22Rv1 (cell line): ENCODE measurements around the gene ZNF585A.
"Not testable (repeated sequence)": the region's sequence is repeated elsewhere in the genome, so short reads cannot be mapped to it uniquely, and the experiment has no call there.

Source experiments
- H3K27ac ChIP-seq: fragments of 450-650 bp; 2 replicates; pipeline ENCODE4 v1.5.1; 2017
- CTCF ChIP-seq: fragments of 450-650 bp; IDR thresholded peaks from 2 replicates; pipeline ENCODE4 v1.5.1; 2017; ENCODE audit warnings: mild to moderate bottlenecking
- ZFX ChIP-seq: fragments of 450-650 bp; IDR thresholded peaks from 2 replicates; pipeline ENCODE4 v1.6.1; 2017; ENCODE audit warnings: antibody characterized with exemption, borderline replicate concordance

The ZNF585A gene

GRCh38 chr19:37165635-37166034 lies 6.9 kb downstream of the ZNF585A start:
- TF ChIP-seq ZFX, result no peak
- no peak for TF ChIP-seq CTCF
- H3K27ac ChIP-seq, result no peak overlapping the region

- no peak for TF ChIP-seq ZFX
- no peak for TF ChIP-seq CTCF
- no peak overlapping the region for H3K27ac ChIP-seq
Measured at GRCh38 chr19:37160153-37160552, 12.3 kb downstream of the ZNF585A start.

- H3K27ac ChIP-seq, result no peak overlapping the region
- TF ChIP-seq ZFX, result no peak
- no peak for TF ChIP-seq CTCF
Measured at GRCh38 chr19:37148214-37148613, 24.3 kb downstream of the ZNF585A start.

GRCh38 chr19:37136111-37136510 lies 36.4 kb downstream of the ZNF585A start:
- TF ChIP-seq CTCF, result no peak
- no peak for TF ChIP-seq ZFX
- H3K27ac ChIP-seq, result no peak overlapping the region

GRCh38 chr19:37128821-37129177 lies 43.7 kb downstream of the ZNF585A start:
- TF ChIP-seq CTCF (no peak), ZFX (no peak)
- no peak overlapping the region for H3K27ac ChIP-seq

DNA sequence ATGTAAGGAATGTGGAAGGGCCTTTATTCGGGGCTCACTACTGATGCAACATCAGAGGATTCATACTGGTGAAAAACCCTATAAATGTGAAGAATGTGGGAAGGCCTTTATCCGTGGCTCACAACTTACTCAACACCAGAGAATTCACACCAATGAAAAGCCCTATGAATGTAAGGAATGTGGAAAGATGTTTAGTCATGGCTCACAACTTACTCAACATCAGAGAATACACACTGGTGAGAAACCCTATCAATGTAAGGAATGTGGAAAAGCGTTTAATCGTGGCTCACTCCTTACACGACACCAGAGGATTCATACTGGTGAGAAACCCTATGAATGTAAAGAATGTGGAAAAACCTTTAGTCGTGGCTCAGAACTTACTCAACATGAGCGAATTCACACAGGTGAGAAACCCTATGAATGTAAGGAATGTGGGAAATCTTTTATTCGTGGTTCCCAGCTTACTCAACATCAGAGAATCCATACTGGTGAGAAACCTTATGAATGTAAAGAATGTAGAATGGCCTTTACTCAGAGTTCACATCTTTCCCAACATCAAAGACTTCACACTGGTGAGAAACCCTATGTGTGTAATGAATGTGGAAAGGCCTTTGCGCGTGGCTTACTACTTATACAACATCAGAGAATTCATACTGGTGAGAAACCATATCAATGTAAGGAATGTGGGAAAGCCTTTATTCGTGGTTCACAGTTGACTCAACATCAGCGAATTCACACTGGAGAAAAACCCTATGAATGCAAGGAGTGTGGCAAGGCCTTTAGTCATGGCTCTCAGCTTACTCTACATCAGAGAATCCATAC lies 44.3 kb downstream of the ZNF585A start:
- no peak overlapping the region for H3K27ac ChIP-seq
- TF ChIP-seq ZFX (no peak), CTCF (no peak)

DNA sequence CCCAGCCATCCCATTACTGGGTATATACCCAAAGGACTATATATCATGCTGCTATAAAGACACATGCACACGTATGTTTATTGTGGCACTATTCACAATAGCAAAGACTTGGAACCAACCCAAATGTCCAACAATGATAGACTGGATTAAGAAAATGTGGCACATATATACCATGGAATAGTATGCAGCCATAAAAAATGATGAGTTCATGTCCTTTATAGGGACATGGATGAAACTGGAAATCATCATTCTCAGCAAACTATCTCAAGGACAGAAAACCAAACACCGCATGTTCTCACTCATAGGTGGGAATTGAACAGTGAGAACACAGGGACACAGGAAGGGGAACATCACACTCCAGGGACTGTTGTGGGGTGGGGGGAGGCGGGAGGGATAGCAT lies 50.4 kb downstream of the ZNF585A start:
- H3K27ac ChIP-seq, result not testable (repeated sequence)

DNA sequence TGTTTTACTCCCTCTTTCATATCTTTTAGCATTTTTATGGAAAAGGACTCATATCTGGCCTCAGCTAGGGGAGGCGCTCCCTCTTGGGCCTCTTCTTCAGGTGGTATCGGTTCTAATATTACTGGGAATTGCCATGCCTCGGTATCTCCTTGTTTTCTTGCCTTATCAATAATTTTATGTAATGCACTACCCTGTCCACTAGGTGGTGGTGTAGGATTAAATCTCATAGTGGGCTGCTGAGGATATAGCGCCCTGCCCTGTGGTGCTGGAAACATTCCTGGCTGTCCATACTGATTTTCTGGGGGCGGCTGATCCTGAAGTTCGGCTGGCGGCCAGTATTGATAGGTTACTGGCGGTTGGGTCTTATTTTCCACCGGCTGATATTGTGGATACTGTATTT lies 58.5 kb downstream of the ZNF585A start:
- no peak overlapping the region for H3K27ac ChIP-seq
- peak; percentile 30 for TF ChIP-seq CTCF
- no peak for TF ChIP-seq ZFX
